ENCODE results near the gene PSME2. TPM values are rescaled to one million over a fixed set of nuclear protein-coding genes. Genes with fewer than 3 reads are reported as not detected.
A peak's percentile ranks its signal among the peaks of the same experiment; 100 is the strongest.

PSME2 gene
- total and polyA plus RNA-seq, 9 of the 15 experiments (the other 6 are each of a cell fraction or from before 2014, with no cell fraction given): 111 to 579 (median 159) TPM

GRCh38 chr14:24130717-24131548, 15.5 kb downstream of the PSME2 start:
- in situ Hi-C loops (cut with MboI): no loop called here

GRCh38 chr14:24130380-24130716, 16.1 kb downstream of the PSME2 start, which contains the start of gene FITM1:
Gene FITM1, plus strand, starts transcription at chr14:24130659. Its CDS starts 905 bp downstream, at chr14:24131564.
- peaks cover 2 to 12% of the 10 kb centered on the region in 2 experiments; a peak in 4 of 5 replicates for H3K4me1 ChIP-seq (replicated peaks in 1 of 2; ENCODE audit: control insufficient read depth in 2 of 2, insufficient read depth in 2 of 2, low read length in 2 of 2)
- FAIRE-seq (no peak), ATAC-seq (no peak), DNase-seq (ENCODE audit: extremely low read depth in 1 of 4, low spot score in 3 of 4) (no peak)
- no peak within 1 kb of the TSS for H3K4me3 ChIP-seq
- ChIA-PET CTCF (ENCODE audit: low intra/inter-chr PET ratio) (no interaction called here), POLR2A (interaction anchor here (0.7 to 1.1 kb wide), 3 partner anchors 9 to 140 kb away, joined by 3 read pairs; no protein-coding TSS in a partner anchor)
- no peak within 1 kb of the TSS for H3K4me2 ChIP-seq (ENCODE audit: insufficient read depth, low read length)
- no peaks in the 10 kb centered on the region for H3K9me1 ChIP-seq (ENCODE audit: control insufficient read depth, insufficient read depth, low read length)
- no peaks in the 10 kb centered on the region for H3K79me2 ChIP-seq (ENCODE audit: control insufficient read depth, insufficient read depth, low read length)
- peak within 1 kb of the TSS in 1 of 2 experiments; percentile 64; a peak in 2 of 4 replicates for H3K9ac ChIP-seq (ENCODE audit: insufficient read depth in 1 of 2, low read depth in 2 of 2, low read length in 2 of 2)
- 40% methylated on average over 3 of the region's 5 CpGs for WGBS (ENCODE audit: insufficient coverage, low coverage, missing lambda C conversion rate)
- no peaks in the 10 kb centered on the region for H4K20me1 ChIP-seq (replicated peaks; ENCODE audit: control insufficient read depth, insufficient read depth, low read length)
- H3K27me3 ChIP-seq (ENCODE audit: control insufficient read depth in 2 of 2, insufficient read depth in 2 of 2, low read length in 2 of 2): no peaks in the 10 kb centered on the region
- no peaks in the 10 kb centered on the region for H3K36me3 ChIP-seq (ENCODE audit: control insufficient read depth, insufficient read depth, low read length)
- in situ Hi-C loops (cut with MboI) (no loop called here), intact Hi-C loops (cut with micrococcal nuclease) (no loop called here)
- H3K9me3 ChIP-seq (replicated peaks; ENCODE audit: control insufficient read depth, insufficient read depth, low read depth, low read length): no peaks in the 10 kb centered on the region
- no TSS peak for BruUV-seq (replicated peaks)
- no peak within 1 kb of the TSS for H3K27ac ChIP-seq (ENCODE audit: extremely low read depth, low read depth, low read length)
- H2AFZ ChIP-seq (ENCODE audit: low read depth, low read length): no peak within 1 kb of the TSS
- no peak for TF ChIP-seq PHB (CRISPR knock-in tag; IDR thresholded peaks at IDR 0.05)
- TF ChIP-seq ZBTB1 (CRISPR knock-in tag; IDR thresholded peaks at IDR 0.05; ENCODE audit: borderline replicate concordance, low read depth): no peak
- no peak for TF ChIP-seq ASH1L (IDR thresholded peaks at IDR 0.05; ENCODE audit: borderline replicate concordance, low read depth, partially characterized antibody)
- no peak for TF ChIP-seq THRAP3 (IDR thresholded peaks at IDR 0.05; ENCODE audit: borderline replicate concordance)

More at GRCh38 chr14:24130717-24131548, 15.5 kb downstream of the PSME2 start:
- Histone ChIP-seq H3K9me3 (replicated peaks; ENCODE audit: control insufficient read depth, insufficient read depth, low read depth, low read length) (no peaks in the 10 kb centered on the region), H3K9me1 (ENCODE audit: control insufficient read depth, insufficient read depth, low read length) (no peaks in the 10 kb centered on the region), H3K4me2 (ENCODE audit: insufficient read depth, low read length) (no peak overlapping the region), H3K79me2 (ENCODE audit: control insufficient read depth, insufficient read depth, low read length) (no peaks in the 10 kb centered on the region), H3K4me3 (no peak overlapping the region), H3K27me3 (ENCODE audit: control insufficient read depth in 2 of 2, insufficient read depth in 2 of 2, low read length in 2 of 2) (no peaks in the 10 kb centered on the region), H3K9ac (ENCODE audit: insufficient read depth in 1 of 2, low read depth in 2 of 2, low read length in 2 of 2) (peak overlapping the region in 1 of 2 experiments; percentile 64; a peak in 2 of 4 replicates), H3K27ac (ENCODE audit: extremely low read depth, low read depth, low read length) (no peak overlapping the region), H3K36me3 (ENCODE audit: control insufficient read depth, insufficient read depth, low read length) (no peaks in the 10 kb centered on the region), H4K20me1 (replicated peaks; ENCODE audit: control insufficient read depth, insufficient read depth, low read length) (no peaks in the 10 kb centered on the region), H3K4me1 (replicated peaks in 1 of 2; ENCODE audit: control insufficient read depth in 2 of 2, insufficient read depth in 2 of 2, low read length in 2 of 2) (peaks cover 4 to 18% of the 10 kb centered on the region in 2 experiments; a peak in 4 of 5 replicates), H2AFZ (ENCODE audit: low read depth, low read length) (no peak overlapping the region)
- 20% methylated on average over 5 of the region's 7 CpGs for WGBS (ENCODE audit: insufficient coverage, low coverage, missing lambda C conversion rate)
- FAIRE-seq: no peak
- CTCF ChIA-PET (ENCODE audit: low intra/inter-chr PET ratio): no interaction called here
- intact Hi-C loops (cut with micrococcal nuclease): no loop called here
- POLR2A ChIA-PET: interaction anchor here (0.6 to 0.7 kb wide), 3 partner anchors 10 to 139 kb away, joined by 3 read pairs; no protein-coding TSS in a partner anchor
- DNase-seq (ENCODE audit: extremely low read depth in 1 of 4, low spot score in 3 of 4): no peak
- TF ChIP-seq DPF2 (IDR thresholded peaks at IDR 0.05): no peak
- TF ChIP-seq KAT8 (IDR thresholded peaks at IDR 0.05; ENCODE audit: low read depth): no peak
- ATAC-seq: no peak
- BruUV-seq (replicated peaks): no TSS peak

Data from K562 (cell line).